HAP-1 (cell line): ENCODE results near the gene OLIG1.

ENCODE experiments used
- DNase-seq, 2 experiments: peaks; one replicate each; pipeline ENCODE4 v3.0.0-alpha.2; 2016 to 2020; ENCODE audit warnings: low spot score in 2 of 2
- H3K27me3 ChIP-seq: fragments of 250-450 bp; sonication (Bioruptor Pico); 2 replicates; pipeline ENCODE4 v1.5.1; 2020; ENCODE audit warnings: low read depth, mild to moderate bottlenecking, moderate library complexity
- H3K36me3 ChIP-seq: fragments of 250-450 bp; sonication (Bioruptor Pico); replicated peaks from 2 replicates; pipeline ENCODE4 v1.5.1; 2020; ENCODE audit warnings: mild to moderate bottlenecking
- H3K4me1 ChIP-seq: fragments of 250-450 bp; sonication (Bioruptor Pico); 2 replicates; pipeline ENCODE4 v1.5.1; 2020; ENCODE audit warnings: mild to moderate bottlenecking
- H3K4me3 ChIP-seq: fragments of 250-450 bp; sonication (Bioruptor Pico); 2 replicates; pipeline ENCODE4 v1.5.1; 2020; ENCODE audit warnings: mild to moderate bottlenecking, moderate library complexity
- H3K9me3 ChIP-seq: fragments of 250-450 bp; sonication (Bioruptor Pico); 2 replicates; pipeline ENCODE4 v1.5.1; 2020; ENCODE audit warnings: mild to moderate bottlenecking, moderate library complexity
- in situ Hi-C: fragments of 300-500 bp; cut with MboI; formaldehyde crosslinking; loops from 3 replicates; pipeline ENCODE4 v1.14.3; 2020; ENCODE audit warnings: low sequenced_read_pairs, inconsistent platforms, mixed read lengths

The OLIG1 gene

DNA sequence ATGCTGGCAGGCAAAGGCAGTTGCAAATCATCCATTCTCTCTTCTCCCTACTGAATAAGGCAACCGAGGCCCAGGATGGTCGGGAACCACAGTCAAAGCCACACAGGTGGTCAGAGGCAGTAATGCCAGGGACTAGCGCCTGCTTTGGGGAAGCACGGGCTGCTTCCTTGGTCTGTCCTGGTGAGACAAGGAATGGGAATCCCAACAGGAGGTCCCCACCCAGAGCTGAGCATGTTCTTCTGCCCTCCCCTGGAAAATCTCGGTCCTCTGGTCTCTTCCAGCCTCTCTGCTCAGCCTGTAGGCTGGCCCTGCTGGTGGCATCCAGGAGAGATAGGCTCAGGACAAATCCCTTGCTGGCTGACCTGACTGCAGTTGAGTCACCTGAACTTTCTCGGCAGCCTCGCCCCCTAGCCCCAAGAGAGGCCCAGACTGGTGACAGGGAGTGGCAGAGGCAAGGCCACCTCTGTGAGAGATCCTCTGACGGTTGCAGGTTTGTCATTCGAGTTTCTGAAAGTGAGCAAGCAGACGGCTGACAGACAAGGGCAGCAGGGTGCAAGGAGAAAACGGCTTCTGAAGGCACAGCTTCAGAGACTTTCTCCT, 5.8 kb downstream of the OLIG1 start:
- no peaks in the 10 kb centered on the region for H3K36me3 ChIP-seq
- H3K27me3 ChIP-seq, result no peaks in the 10 kb centered on the region
- in situ Hi-C loops, result no loop called here
- no peak for DNase-seq
- H3K4me1 ChIP-seq, result peaks cover 7% of the 10 kb centered on the region
- H3K4me3 ChIP-seq, result no peak overlapping the region
- H3K9me3 ChIP-seq, result no peaks in the 10 kb centered on the region

DNA sequence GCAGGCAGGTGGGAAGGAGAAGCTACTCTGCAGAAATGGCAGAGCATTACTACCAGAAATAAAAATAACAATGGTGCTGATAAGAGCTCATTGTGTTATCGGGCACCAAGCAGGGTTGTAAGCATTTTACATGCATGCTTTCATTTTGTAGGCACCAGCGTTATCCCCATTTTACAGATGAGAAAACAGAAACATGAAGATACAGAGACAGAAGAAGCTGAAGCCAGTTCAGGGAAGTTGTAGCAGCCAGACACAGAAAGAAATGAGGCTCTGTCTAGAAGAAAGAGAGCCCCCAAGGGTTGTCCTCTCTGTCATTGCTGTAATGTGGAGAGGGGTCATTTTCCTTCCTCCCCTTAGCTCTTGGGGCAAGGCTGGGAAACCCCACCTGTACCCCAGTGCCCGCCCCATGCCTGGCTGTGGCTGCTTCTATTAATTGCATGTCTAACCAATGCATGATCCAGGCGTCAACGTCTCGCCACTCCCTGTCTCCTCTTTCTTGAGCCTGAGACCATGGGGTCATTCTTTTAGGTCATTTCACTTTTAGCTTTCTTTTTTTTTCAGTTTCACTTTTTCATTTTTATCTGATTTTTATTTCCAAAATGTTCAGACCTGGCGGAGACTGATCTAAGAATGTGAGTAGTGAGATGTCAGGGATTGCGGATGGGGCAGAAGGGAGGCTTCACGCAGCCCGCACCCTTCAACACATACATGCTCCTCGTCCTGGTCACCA, 6.8 kb downstream of the OLIG1 start:
- H3K36me3 ChIP-seq, result no peaks in the 10 kb centered on the region
- H3K27me3 ChIP-seq, result no peaks in the 10 kb centered on the region
- peaks cover 7% of the 10 kb centered on the region for H3K4me1 ChIP-seq
- in situ Hi-C loops, result no loop called here
- H3K9me3 ChIP-seq, result no peaks in the 10 kb centered on the region
- no peak for DNase-seq
- H3K4me3 ChIP-seq, result no peak overlapping the region

DNA sequence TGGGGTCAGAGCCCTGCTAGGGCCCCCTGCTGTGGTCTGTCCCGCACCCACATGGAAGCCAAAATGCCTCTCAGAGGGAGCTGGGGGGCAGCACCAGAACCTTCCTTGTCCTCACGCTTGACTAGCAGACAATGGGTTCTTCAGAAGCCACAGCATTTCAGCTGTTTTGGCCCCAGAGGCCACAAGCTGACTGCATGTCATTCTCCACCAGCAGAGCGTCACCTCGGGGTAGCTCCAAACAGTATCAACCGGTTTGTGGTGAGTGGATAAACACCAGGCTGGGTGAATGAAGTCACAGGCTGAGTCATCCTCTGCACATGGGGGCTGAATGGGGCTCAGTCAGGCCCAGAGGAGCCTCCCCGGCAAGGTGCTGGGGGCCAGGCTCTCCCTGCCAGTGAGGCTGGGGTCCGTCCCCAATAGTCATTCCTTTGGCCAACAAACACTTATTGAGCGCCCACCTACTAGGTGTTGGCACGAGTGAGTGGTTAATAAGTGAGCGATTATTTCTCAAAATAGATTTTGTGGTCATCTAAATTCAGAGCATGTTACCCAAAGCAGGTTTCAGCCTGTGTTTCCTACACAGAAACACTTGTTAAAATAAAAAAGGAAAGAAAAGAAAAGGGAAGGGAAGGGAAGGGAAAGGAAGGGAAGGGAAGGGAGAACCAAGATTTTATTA, 9.1 kb downstream of the OLIG1 start:
- in situ Hi-C loops, result no loop called here
- Histone ChIP-seq H3K9me3 (no peaks in the 10 kb centered on the region), H3K27me3 (no peaks in the 10 kb centered on the region), H3K4me3 (no peak overlapping the region), H3K4me1 (peaks cover 12% of the 10 kb centered on the region), H3K36me3 (no peaks in the 10 kb centered on the region)
- DNase-seq, result no peak

DNA sequence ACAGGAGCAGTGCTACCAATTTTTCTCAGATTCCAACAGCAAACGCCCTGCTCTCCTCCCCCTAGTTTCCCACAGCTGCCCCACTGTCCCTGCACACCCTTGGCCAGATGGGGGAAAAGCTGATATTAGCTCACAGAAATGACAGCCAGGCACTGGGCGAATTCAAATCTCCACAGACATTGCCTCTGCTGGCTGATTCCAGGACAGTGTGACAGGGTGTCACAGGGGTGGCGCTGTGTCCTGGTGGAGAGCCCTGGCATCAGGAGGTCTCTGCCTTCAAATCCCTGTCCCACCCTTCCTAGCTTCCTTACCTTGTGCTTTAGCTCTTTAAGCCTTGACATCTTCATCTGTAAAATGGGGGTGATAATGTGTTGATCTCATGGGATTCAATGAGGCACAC, 10.4 kb downstream of the OLIG1 start:
- in situ Hi-C loops, result no loop called here
- H3K4me1 ChIP-seq, result peaks cover 7% of the 10 kb centered on the region

DNA sequence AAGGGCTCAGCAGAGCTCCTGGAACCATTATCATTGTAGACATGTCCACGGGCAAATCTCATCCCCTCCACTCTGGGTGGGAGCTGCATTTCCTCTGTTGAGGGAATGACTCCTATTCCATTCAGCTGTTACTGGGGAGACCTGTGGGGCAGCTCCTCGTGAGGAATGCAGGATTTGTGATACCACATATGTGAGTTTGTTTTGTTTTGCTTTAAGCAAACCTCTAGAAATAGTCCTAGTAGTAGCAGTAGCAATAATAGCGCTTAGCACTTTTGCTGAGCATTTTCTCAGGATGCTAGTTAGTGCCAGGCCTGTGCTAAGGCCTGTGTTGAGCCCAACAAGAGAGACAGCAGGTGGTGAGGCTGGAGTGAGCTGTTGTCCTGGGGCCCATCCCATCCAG, 10.8 kb downstream of the OLIG1 start:
- no peak overlapping the region for H3K4me3 ChIP-seq
- no peaks in the 10 kb centered on the region for H3K27me3 ChIP-seq
- peaks cover 5% of the 10 kb centered on the region for H3K4me1 ChIP-seq
- no peaks in the 10 kb centered on the region for H3K36me3 ChIP-seq
- DNase-seq, result no peak
- H3K9me3 ChIP-seq, result no peaks in the 10 kb centered on the region
- in situ Hi-C loops, result no loop called here

More for the DNA sequence above, 10.4 kb downstream of the OLIG1 start:
- Histone ChIP-seq H3K27me3 (no peaks in the 10 kb centered on the region), H3K36me3 (no peaks in the 10 kb centered on the region), H3K4me3 (no peak overlapping the region), H3K9me3 (no peaks in the 10 kb centered on the region)
- DNase-seq, result no peak

DNA sequence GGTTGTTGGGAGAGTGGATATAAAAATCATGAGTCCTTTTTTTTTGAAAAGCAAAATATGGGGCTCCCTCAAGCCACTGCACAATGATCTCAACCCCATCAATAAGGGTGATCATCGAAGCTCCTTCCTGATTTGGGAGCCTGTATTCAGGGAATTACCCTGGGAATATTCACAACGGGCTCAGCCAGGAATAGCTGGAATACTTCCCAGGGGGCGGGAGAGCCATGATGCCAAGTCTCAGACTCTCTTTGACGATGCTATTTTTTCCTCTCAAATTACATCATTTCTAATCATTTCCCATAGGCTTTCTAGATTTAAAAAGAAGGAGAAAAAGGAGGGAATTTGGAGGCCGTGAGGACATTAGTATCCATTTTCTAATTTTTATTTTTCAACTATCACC, 18.4 kb downstream of the OLIG1 start:
- H3K36me3 ChIP-seq, result no peaks in the 10 kb centered on the region
- H3K9me3 ChIP-seq, result no peaks in the 10 kb centered on the region
- no peak overlapping the region for H3K4me3 ChIP-seq
- in situ Hi-C loops, result no loop called here
- DNase-seq, result no peak
- H3K4me1 ChIP-seq, result no peaks in the 10 kb centered on the region
- H3K27me3 ChIP-seq, result no peaks in the 10 kb centered on the region

DNA sequence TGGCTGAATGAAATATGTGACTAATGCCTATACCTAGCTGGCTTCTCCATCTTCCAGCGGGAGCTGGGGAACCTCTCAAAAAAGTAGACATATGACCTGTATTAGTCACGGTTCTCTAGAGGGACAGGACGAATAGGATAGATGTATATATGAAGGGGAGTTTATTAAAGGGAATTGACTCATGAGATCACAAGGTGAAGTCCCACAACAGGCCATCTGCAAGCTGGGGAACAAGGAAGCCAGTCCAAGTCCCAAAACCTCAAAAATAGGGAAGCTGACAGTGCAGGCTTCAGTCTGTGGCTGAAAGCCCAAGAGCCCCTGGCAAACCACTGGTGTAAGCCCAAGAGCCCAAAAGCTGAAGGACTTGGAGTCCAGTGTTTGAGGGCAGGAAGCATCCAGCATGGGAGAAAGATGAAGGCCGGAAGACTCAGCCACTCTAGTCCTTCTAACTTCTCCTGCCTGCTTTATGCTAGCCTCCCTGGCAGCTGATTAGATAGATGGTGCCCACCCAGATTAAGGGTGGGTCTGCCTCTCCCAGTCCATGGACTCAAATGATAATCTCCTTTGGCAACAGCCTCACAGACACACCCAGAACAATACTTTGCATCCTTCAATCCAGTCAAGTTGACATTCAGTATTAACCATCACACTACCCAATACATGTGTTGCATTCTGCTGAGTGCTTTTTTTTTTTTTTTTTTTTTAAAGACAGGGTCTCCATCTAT, 19.6 kb downstream of the OLIG1 start:
- H3K27me3 ChIP-seq, result no peaks in the 10 kb centered on the region
- no peaks in the 10 kb centered on the region for H3K36me3 ChIP-seq
- in situ Hi-C loops, result no loop called here
- no peaks in the 10 kb centered on the region for H3K4me1 ChIP-seq
- no peak overlapping the region for H3K4me3 ChIP-seq
- DNase-seq, result no peak
- no peaks in the 10 kb centered on the region for H3K9me3 ChIP-seq

DNA sequence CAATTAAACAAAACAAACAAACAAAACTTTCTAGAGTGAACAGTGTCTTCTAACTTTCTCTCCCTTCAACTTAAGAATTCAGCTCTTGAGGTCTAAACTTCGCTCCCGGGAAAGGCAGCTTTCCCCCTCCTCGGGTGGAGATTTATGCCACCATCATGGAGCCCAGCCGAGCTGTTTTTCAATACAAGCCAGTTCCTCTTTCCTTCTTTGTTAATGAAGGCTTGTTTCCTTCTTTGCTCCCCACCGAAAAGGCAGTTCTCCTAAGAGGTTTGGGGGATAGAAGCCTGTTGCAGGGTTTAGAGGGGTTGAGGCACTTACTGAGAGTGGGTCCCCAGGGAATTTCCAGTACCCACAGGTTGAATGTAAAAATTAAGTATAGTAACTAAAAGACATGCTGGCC, 26.5 kb downstream of the OLIG1 start:
- Histone ChIP-seq H3K36me3 (no peaks in the 10 kb centered on the region), H3K9me3 (no peaks in the 10 kb centered on the region), H3K4me3 (no peak overlapping the region), H3K27me3 (no peaks in the 10 kb centered on the region), H3K4me1 (peaks cover 17% of the 10 kb centered on the region)
- in situ Hi-C loops, result no loop called here
- DNase-seq, result no peak

DNA sequence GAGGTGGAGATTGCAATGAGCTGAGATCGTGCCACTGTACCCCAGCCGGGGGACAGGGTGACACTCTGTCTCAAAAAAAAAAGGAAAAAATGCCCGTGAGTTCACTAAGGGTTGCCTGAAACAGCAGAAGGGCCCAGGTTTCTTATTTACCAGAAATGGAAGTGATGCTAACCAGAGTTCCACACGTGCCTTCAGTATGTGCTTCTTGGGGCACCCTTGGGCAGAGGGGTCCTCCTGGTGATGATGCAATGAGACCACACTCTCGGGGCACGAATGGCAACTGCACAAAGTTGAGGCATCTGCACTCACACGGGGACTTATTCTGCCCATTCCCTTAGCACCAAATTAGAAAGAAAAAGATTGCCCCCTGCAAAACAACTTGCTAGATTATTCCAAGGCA, 29.2 kb downstream of the OLIG1 start:
- no peak overlapping the region for H3K4me3 ChIP-seq
- H3K9me3 ChIP-seq, result no peaks in the 10 kb centered on the region
- no peaks in the 10 kb centered on the region for H3K36me3 ChIP-seq
- peaks cover 17% of the 10 kb centered on the region for H3K4me1 ChIP-seq
- no peak for DNase-seq
- H3K27me3 ChIP-seq, result no peaks in the 10 kb centered on the region
- in situ Hi-C loops, result no loop called here

DNA sequence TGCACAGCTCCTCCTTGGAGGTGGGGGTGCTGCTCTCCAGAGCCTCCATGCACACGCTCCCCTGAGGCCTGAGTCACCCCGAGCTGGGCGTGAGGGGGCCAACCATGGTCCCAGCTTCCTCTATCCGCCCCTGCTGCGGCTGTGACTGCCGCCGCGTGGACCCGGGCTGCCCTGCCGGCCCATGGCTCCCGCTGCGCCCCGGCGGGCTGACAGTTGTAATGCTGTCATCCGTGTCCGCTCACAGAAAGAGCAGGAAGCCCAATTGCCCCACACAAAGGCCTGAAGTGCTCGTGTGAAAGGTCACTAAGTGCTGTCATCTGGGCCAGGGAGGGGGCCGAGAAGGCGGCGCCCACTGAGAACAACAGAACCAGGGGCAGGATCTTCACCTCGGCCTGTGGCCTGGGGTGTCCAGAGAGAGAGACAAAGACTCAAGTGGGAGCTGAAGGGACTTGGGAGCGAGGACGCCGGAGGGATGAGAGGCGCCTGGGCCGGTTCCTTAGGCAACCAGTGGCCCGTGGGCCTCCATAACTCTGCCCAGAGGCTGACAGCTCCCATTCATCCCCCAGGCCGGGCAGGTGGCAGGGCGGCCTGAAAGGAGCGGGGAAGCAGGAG, 31.5 kb downstream of the OLIG1 start:
- H3K4me3 ChIP-seq, result no peak overlapping the region
- no peak for DNase-seq
- in situ Hi-C loops, result no loop called here
- H3K36me3 ChIP-seq, result no peaks in the 10 kb centered on the region
- no peaks in the 10 kb centered on the region for H3K9me3 ChIP-seq
- no peaks in the 10 kb centered on the region for H3K27me3 ChIP-seq
- H3K4me1 ChIP-seq, result peaks cover 3% of the 10 kb centered on the region

DNA sequence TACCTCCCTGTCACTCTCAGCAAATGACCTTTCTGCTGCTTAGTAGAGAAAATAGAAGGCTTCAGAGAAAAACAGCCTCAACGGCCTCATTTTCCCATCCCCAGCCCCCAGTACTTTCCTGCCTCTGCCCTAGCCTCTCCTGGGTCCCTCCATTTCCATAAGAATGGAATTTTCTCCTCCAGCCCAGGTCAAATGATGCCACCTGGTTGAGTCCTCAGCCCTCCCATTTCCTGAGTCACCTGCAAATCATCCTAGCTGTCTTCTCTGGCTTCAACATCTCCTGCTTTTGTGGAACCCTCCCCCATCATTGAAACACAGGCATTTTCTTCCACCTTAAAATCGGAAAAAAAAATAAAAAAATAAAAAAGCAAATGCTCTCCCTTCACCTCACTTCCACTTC, 35.1 kb downstream of the OLIG1 start:
- in situ Hi-C loops, result no loop called here
- no peaks in the 10 kb centered on the region for H3K36me3 ChIP-seq
- H3K27me3 ChIP-seq, result no peaks in the 10 kb centered on the region
- no peaks in the 10 kb centered on the region for H3K9me3 ChIP-seq
- DNase-seq, result no peak
- H3K4me1 ChIP-seq, result peaks cover 7% of the 10 kb centered on the region
- H3K4me3 ChIP-seq, result no peak overlapping the region

DNA sequence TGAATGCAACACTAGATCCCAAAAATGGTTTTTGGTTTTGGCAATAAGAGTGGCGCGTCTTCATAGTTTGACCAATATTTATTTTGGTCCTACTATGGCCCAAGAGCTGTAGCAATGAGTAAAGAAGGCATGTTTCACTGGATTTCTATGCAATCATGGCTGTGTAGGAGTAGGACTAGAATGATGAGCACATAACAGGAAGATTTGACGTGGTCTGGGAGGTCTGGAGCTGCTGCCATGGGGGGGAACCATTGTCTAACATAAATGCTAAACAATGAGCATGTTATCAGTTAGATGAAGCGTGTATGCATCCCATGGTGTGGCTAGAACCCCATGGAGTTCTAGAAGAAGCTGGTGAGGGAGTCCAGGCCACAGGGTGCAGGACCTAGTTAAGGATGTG, 38.3 kb downstream of the OLIG1 start:
- in situ Hi-C loops, result no loop called here
- DNase-seq, result no peak
- Histone ChIP-seq H3K9me3 (no peaks in the 10 kb centered on the region), H3K4me3 (no peak overlapping the region), H3K36me3 (no peaks in the 10 kb centered on the region), H3K27me3 (no peaks in the 10 kb centered on the region), H3K4me1 (peaks cover 27% of the 10 kb centered on the region)

DNA sequence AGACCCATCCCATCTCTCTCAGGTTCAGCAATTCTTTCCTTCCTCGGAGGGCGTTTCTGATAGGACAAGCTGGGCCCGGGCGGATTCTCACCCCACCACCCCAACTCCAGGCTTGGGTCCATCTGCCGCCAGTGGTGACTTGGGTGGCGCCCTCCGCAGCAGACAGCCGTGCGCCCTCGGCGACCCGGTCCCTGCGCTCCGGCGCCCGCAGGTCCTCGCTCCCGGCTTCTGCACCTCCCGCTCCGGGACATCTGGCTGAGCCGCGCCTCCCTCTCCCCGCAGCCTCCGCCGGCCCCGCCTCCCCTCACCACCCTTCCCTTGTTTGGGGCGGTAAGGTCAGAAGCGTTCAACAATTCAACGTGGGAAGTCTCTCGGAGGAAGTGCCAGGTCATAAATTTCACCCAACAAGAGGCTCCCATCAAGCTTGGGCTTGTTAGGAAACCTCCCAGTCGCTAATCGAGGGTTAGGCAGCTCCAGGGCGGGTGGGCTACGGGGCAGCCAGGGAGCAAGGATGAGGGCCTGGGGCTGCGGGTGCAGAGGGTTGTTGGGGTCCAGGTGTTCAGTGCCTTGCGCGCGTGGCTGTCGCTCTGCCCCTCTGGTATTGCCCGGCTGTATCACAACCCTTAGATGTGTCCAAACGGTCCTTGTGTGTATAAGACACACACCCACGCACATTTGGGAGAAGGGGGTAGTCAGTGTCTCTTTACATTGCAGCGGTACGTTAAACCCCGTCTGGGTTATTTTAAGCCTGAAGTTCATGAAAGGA, 39.8 kb downstream of the OLIG1 start:
- Histone ChIP-seq H3K4me1 (peaks cover 33% of the 10 kb centered on the region), H3K36me3 (no peaks in the 10 kb centered on the region), H3K27me3 (no peaks in the 10 kb centered on the region), H3K9me3 (no peaks in the 10 kb centered on the region), H3K4me3 (peak overlapping the region; percentile 13)
- in situ Hi-C loops, result no loop called here
- peak; percentile 59 to 86 for DNase-seq
